Measurements from ENCODE around the gene MBLAC2.

GRCh38 chr5:90519081-90519480 lies 44.5 kb upstream of the MBLAC2 start:
- TF ChIP-seq, protein P1, sequence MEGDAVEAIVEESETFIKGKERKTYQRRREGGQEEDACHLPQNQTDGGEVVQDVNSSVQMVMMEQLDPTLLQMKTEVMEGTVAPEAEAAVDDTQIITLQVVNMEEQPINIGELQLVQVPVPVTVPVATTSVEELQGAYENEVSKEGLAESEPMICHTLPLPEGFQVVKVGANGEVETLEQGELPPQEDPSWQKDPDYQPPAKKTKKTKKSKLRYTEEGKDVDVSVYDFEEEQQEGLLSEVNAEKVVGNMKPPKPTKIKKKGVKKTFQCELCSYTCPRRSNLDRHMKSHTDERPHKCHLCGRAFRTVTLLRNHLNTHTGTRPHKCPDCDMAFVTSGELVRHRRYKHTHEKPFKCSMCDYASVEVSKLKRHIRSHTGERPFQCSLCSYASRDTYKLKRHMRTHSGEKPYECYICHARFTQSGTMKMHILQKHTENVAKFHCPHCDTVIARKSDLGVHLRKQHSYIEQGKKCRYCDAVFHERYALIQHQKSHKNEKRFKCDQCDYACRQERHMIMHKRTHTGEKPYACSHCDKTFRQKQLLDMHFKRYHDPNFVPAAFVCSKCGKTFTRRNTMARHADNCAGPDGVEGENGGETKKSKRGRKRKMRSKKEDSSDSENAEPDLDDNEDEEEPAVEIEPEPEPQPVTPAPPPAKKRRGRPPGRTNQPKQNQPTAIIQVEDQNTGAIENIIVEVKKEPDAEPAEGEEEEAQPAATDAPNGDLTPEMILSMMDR (IDR thresholded peaks at IDR 0.05; ENCODE audit: low read depth, low read length, poor library complexity, severe bottlenecking): no peak
- TF ChIP-seq EZH2phosphoT487 (IDR thresholded peaks at IDR 0.05; ENCODE audit: borderline replicate concordance, low read length): no peak

All from DOHH2 (cell line).